Measurements from ENCODE around the gene KRT74.

Gene KRT74

GRCh38 chr12:52568111-52568510, 5.5 kb downstream of the KRT74 start:
- no peak for DNase-seq

- DNase-seq, result no peak
These were observed 6.8 kb downstream of the KRT74 start for GRCh38 chr12:52566847-52567291.

- no peak for DNase-seq
These were observed 9.1 kb downstream of the KRT74 start for GRCh38 chr12:52564582-52564981.

DNA sequence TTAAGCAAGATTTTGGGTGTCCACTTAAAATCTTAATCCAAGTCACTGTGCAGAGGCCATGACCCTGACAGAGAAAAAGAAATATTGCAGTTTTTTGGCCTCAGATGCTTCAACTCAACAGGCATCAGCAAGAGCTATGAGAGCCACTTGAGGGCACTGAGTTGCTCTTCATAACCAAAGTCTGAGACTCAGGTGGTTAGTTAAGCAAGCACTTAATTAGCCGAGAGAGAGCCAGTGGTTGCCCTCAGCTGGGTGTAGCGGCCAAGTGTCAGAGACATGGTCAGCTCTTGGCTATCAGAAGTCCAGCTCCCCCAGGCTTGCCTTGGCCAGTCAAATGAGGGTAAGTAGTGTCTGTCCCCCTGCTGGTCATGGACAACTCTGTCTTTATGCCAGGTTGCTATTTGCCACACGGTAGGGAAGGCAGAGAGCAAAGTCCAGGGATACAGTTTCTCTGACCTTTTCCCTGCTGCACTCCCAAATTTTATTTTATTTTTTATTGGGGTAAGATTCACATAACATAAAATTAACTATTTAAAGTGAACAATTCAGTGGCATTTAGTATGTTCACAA, 11.7 kb downstream of the KRT74 start:
- DNase-seq, result no peak

DNA sequence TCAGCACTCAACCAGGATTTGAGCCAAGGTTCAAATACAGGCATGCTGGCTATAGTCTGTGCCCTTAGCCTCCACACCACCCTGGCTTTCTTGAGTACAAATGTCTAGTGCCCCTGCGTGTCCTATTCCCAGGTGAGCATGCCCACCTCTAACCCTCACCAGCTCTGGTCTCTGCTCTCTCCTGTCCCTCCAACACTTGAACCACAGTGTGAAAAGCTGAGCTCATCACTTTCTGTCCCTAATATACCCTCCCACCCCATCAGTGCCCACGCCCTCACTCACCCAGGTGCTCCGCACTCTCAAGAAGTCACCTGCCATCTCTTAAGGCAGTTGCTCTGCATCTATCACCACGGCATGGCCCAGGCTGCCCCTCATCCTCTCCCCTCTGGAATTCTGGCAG, 13.7 kb downstream of the KRT74 start:
- DNase-seq, result no peak

DNA sequence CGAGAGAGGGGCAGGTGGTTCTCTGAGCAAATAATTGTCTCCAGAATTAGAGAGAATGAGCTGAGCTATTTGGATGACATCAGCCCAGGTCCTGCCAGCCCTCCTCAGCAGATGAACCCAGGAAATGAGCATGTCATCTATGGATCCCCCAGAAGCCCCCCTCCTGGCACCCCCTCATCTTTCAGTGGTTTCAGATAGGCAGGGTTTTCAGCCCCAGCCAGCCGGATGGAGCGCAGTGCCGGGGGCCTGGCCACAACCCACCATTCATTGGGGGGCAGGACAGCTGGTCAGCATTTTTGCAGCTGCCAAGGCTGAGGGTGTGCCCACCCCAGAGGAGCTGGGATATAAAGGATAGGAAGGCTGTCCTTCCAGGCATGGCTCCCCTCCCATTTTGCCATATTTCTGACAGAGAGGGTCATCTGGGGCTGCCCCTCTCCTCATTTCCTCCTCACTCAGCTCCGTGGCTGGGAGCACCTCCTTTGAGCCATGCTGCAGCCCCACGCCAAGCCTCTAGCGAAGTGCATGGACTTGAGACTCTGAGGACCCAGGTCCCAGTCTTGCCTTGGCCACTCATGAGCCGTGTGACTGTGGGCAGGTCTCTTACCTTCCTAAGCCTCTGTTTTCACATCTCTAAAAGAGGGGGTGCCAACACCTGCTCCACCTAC, 14.7 kb downstream of the KRT74 start:
- DNase-seq, result no peak

DNA sequence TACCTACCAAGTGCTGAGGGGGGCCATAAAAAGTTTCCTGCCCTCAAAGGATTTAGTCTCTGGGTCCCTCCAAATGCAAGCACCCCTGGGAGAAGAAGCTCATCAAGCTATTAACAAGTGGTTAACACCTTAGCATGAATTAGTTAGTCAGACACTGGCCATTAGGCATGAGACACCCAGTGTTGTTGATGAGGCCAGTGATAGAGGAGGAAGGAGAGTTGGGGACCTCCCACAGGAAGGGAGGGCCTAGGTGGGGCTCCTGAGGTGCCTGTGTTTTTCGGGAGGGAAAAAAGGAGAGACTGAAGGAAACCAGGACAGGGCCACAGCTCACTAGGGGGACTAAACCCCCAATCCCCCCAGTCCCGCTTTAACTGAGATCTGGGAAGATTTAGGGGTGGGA, 16.2 kb downstream of the KRT74 start:
- DNase-seq, result no peak

GRCh38 chr12:52555577-52555976, 18.1 kb downstream of the KRT74 start:
- DNase-seq, result no peak

DNA sequence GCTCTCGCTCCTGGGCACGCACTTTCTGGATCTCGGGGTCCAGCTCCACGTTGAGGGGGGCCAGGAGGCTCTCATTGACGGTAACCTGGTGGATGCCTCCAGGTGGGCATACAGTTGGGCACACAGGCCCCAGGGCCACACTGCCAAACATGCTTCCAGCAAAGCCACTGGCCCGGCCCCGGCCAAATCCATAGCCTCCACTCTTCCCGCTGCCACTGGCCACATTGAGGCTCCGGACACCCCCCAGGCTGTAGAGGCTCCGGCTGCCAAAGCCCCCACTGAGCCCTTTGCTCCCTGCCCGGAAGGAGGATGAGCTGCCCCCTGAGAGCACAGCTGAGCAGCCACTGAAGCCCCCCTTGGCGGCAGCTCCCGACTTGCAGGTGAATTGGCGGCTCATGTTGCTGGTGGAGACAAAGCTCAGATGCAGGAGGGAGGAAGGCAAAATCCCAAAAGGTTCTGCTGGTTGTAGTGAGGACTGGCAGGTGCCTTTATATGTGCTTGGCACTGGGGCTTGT, 20.9 kb downstream of the KRT74 start, which contains the start of gene KRT71:
Gene KRT71 (minus strand): TSS at position 465 of the 515 bp plus-strand sequence. CDS start 68 bp downstream, at position 397.
- DNase-seq, result no peak

DNA sequence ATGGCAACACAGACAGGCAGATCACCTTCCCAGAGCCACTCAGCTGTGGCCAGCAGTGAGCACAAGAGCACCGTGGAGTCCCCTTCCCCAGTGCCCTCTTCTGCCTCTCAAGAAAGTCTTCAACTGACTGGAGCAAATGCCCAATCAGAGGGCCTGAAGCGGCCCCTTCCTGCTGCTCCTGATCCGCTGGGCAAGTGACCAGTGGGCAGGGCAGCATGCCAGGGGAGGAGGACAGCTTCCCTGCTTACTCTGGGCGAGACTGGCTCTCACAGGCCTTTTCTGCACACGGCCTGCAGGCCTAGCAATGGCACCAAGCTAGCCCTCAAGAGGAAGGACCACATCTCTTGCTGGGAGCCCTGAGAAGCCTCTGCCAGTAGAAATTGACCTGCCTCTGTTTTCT, 21.6 kb downstream of the KRT74 start:
- no peak for DNase-seq

GRCh38 chr12:52551216-52551865, 22.3 kb downstream of the KRT74 start:
- no peak for DNase-seq

GRCh38 chr12:52546126-52546525, 27.5 kb downstream of the KRT74 start:
- no peak for DNase-seq

GRCh38 chr12:52543985-52544883, 29.4 kb downstream of the KRT74 start:
- DNase-seq, result no peak

DNA sequence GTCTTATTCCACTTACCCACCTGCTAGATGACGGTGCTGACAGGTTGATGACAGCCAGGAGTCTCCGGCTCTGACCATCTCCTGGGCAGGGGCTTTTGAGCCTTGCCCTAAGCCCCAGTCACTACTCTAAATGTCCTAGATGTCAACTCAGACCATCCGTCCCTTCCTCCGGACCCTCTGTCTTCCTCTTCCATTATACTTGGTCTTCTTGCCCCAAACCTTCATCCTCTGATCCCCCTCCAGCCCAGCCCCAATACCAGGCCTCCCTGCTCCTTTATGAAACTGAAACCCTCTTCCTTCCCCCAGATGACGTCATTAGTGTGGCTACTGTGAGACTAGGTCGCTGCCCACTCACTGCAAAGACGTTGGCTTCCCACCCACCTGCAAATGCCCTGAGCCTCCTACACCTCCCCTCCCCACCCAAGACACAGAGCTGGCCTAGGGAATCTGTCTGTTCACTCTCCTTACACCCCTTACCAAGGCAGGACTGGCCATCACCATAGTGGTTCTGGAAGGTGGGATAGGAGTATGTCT, 30.8 kb downstream of the KRT74 start:
- no peak for DNase-seq

DNA sequence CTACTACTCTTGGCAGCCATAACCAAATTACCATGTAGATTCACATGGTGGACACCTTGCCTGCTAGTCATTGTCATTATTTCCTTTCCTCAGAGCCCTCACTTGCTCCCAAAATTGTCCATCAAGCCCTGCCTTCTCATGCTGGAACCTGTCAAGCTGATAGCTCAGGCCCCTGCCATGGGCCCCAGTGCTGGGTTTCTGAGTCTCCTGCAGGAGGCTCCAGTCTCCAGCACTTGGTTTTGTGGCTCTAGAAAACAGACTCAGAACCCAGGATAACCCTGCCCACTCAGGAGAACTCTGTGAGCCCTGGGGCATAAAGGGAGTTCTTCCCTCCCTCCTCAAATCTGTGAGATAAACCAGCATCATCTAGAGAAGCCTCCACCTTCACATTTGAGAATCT, 31.5 kb downstream of the KRT74 start:
- no peak for DNase-seq

- DNase-seq, result no peak
These were observed 31.9 kb downstream of the KRT74 start for GRCh38 chr12:52541709-52542108.

DNA sequence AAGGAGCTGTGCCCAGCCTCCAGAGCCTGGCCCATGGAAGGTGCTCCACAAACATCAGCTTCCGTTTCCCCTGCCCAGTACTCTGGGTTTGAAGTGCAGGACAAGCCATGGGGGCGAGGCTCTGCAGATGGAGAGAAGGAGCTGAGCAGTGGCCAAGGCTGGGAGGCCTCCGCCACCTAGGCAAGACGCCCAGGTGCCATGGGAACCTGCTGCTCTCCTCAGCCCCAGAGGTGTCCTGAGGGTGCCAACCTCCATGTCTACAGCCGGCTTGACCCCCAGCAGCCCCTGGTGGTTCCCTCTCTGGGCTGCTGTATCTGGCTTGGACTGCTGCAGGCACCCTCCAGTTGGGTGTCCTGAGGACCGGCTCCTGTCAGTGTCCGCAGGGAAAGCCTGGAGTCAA, 33.1 kb downstream of the KRT74 start:
- no peak for DNase-seq

GRCh38 chr12:52539821-52540173, 33.8 kb downstream of the KRT74 start:
- no peak for DNase-seq

DNA sequence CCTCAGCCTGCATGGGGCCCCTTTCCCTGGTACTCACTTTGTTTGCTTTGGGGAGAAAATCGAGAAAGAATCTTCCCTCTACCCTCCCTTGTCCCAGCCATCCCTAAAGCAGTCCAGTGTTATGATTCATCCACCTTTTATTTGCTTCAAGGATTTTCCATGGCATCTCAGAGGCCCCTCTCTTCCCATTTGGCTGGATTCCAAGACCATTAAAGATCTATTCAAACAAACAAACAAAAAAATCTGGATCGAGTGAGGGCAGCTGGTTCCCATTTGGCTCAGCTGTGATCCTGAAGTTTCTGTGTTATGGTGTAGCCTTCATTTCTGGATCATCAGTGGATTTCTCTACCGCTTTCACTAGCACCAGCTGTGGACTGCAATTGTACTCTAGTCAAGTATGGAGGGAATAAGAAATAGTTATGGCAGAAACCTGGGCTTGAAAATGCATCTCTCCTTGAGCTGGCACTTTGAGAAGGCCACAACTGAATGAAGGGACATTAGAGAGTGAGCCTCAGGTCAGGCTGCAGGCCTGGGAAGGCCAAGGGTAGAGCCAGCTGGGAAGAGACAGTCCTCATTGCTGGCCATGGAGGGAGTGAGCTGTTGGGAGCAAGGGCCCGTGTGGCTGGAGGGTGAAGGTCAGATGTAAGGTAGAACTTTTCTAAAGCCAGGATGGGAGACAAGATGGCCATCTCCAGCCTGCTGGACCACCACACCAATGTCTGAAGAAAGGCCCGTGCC, 34.4 kb downstream of the KRT74 start:
- no peak for DNase-seq

GRCh38 chr12:52537101-52537500, 36.5 kb downstream of the KRT74 start:
- no peak for DNase-seq

- no peak for DNase-seq
These were observed 38.1 kb downstream of the KRT74 start for GRCh38 chr12:52535574-52535973.

GRCh38 chr12:52534482-52534881, 39.2 kb downstream of the KRT74 start:
- no peak for DNase-seq
